HG02884 (cell line): Measurements from ENCODE around the gene PPP2R1A.
"Not testable (repeated sequence)": the region's sequence is repeated elsewhere in the genome, so short reads cannot be mapped to it uniquely, and the experiment has no call there.

Source experiments
- ATAC-seq: cut with Tn5 transposase; IDR thresholded peaks from one replicate; pipeline ENCODE4 v1.9.1; 2021; ENCODE audit warnings: mild to moderate bottlenecking, moderate library complexity; ENCODE audit not compliant: unreplicated experiment

The PPP2R1A gene

GRCh38 chr19:52200044-52200443, 10.2 kb downstream of the PPP2R1A start:
- no peak for ATAC-seq

GRCh38 chr19:52200755-52201391, 11.0 kb downstream of the PPP2R1A start:
- not testable (repeated sequence) for ATAC-seq

- no peak for ATAC-seq
Measured at GRCh38 chr19:52206481-52206880, 16.6 kb downstream of the PPP2R1A start.

GRCh38 chr19:52211203-52211602, 21.4 kb downstream of the PPP2R1A start:
- ATAC-seq = no peak

GRCh38 chr19:52211926-52212571, 22.2 kb downstream of the PPP2R1A start:
- ATAC-seq = no peak

- ATAC-seq = no peak
Measured at GRCh38 chr19:52212572-52213255, 22.9 kb downstream of the PPP2R1A start.

- ATAC-seq = no peak
Measured at GRCh38 chr19:52214241-52214640, 24.4 kb downstream of the PPP2R1A start.

- no peak for ATAC-seq
Measured at GRCh38 chr19:52216401-52216800, 26.5 kb downstream of the PPP2R1A start.

GRCh38 chr19:52217576-52217975, 27.7 kb downstream of the PPP2R1A start:
- no peak for ATAC-seq

GRCh38 chr19:52219611-52220010, 29.8 kb downstream of the PPP2R1A start:
- no peak for ATAC-seq

GRCh38 chr19:52221031-52221430, 31.2 kb downstream of the PPP2R1A start:
- no peak for ATAC-seq

GRCh38 chr19:52221831-52222375, 32.1 kb downstream of the PPP2R1A start:
- ATAC-seq = no peak

- ATAC-seq = no peak
Measured at GRCh38 chr19:52224211-52224610, 34.4 kb downstream of the PPP2R1A start.

GRCh38 chr19:52226652-52227051, 36.8 kb downstream of the PPP2R1A start:
- no peak for ATAC-seq

- ATAC-seq = no peak
Measured at GRCh38 chr19:52227196-52227940, 37.5 kb downstream of the PPP2R1A start.

GRCh38 chr19:52227980-52228379, 38.1 kb downstream of the PPP2R1A start:
- no peak for ATAC-seq

- ATAC-seq = no peak
Measured at GRCh38 chr19:52229524-52229923, 39.7 kb downstream of the PPP2R1A start.

GRCh38 chr19:52230685-52231084, 40.8 kb downstream of the PPP2R1A start:
- ATAC-seq = no peak

- ATAC-seq = no peak
Measured at GRCh38 chr19:52231154-52231910, 41.5 kb downstream of the PPP2R1A start.

- no peak for ATAC-seq
Measured at GRCh38 chr19:52234406-52234805, 44.6 kb downstream of the PPP2R1A start.
